A549 (cell line): ENCODE data around the gene SGCA. TPM values are rescaled to one million over a fixed set of nuclear protein-coding genes. Genes with fewer than 3 reads are reported as not detected.

ENCODE experiments used
- ATAC-seq, 2 experiments: fragments of 200-7000 bp in 1 of 2; fragments of >200 bp in 1 of 2; cut with Nextera tagmentation in 1 of 2; cut with Tn5 transposase in 1 of 2; 3 replicates each; pipeline versions ENCODE4 v1.8.0 to v1.9.1; 2018 to 2020; ENCODE audit warnings: mild to moderate bottlenecking in 1 of 2, moderate library complexity in 1 of 2
- CTCF ChIA-PET: fragments of 300-600 bp; sonication (Branson Sonifier 250); formaldehyde crosslinking; extraction: SDS; loops from one replicate; lab custom pipeline; 2021; ENCODE audit warnings: antibody characterized with exemption, inconsistent platforms; lab: Yijun Ruan, JAX
- POLR2A ChIA-PET: fragments of 350-600 bp; formaldehyde crosslinking; extraction: SDS; loops from one replicate; lab custom pipeline; 2021; ENCODE audit warnings: antibody characterized with exemption, inconsistent platforms; lab: Yijun Ruan, JAX
- DNase-seq, 2 experiments: peaks; one replicate each; pipeline versions ENCODE4 v3.0.0 to v3.0.0-alpha.2; 2011 to 2016; ENCODE audit warnings: low read depth in 1 of 2, low spot score in 1 of 2
- FAIRE-seq: peaks from 2 replicates; lab custom pipeline; 2011; peaks lifted over from hg19 to GRCh38; lab: Jason Lieb, UNC
- H3K27ac ChIP-seq, 2 experiments: fragments of >200 bp; sonication (Bioruptor Twin); formaldehyde crosslinking; 3 replicates each; pipeline ENCODE4 v1.5.1; 2016 to 2017
- H3K4me1 ChIP-seq: fragments of >200 bp; sonication (Bioruptor Twin); formaldehyde crosslinking; 3 replicates; pipeline ENCODE4 v1.6.1; 2016
- H3K4me2 ChIP-seq: fragments of >200 bp; sonication (Bioruptor Twin); formaldehyde crosslinking; 3 replicates; pipeline ENCODE4 v1.6.1; 2016
- H3K4me3 ChIP-seq: fragments of >200 bp; sonication (Bioruptor Twin); formaldehyde crosslinking; 3 replicates; pipeline ENCODE4 v1.5.1; 2016
- H3K9me3 ChIP-seq: fragments of >200 bp; sonication (Bioruptor Twin); formaldehyde crosslinking; 3 replicates; pipeline ENCODE4 v1.6.1; 2016
- BCL3 ChIP-seq: fragments of >200 bp; sonication (Bioruptor Twin); formaldehyde crosslinking; IDR thresholded peaks from 3 replicates; pipeline ENCODE4 v1.6.1; 2016
- BHLHE40 ChIP-seq: IDR thresholded peaks from 2 replicates; pipeline ENCODE4 v1.6.1; 2012; ENCODE audit warnings: low read depth, low read length, inconsistent platforms
- CBX8 ChIP-seq: fragments of 200-600 bp; sonication (generic); IDR thresholded peaks from 2 replicates; pipeline ENCODE4 v1.6.1; 2016
- CHD2 ChIP-seq: fragments of 150-350 bp; IDR thresholded peaks from 2 replicates; pipeline ENCODE4 v1.6.1; 2014; ENCODE audit warnings: low read length; ENCODE audit not compliant: partially characterized antibody
- CHD4 ChIP-seq: fragments of 200-600 bp; sonication (generic); IDR thresholded peaks from 2 replicates; pipeline ENCODE4 v1.6.1; 2016; ENCODE audit warnings: antibody characterized with exemption, mild to moderate bottlenecking, borderline replicate concordance
- FOSB ChIP-seq: fragments of 250-450 bp; sonication (Bioruptor Pico); IDR thresholded peaks from 2 replicates; pipeline ENCODE4 v1.5.0; 2020; ENCODE audit warnings: mild to moderate bottlenecking, moderate library complexity
- FOSL2 ChIP-seq, 2 experiments: fragments of 450-650 bp in 1 of 2; fragments of >200 bp in 1 of 2; sonication (Bioruptor Twin) in 1 of 2; formaldehyde crosslinking; IDR thresholded peaks; 2 replicates each; pipeline versions ENCODE4 v1.5.0 to v1.6.1; 2016 to 2020; ENCODE audit warnings: mild to moderate bottlenecking in 1 of 2, moderate library complexity in 1 of 2
- HDAC2 ChIP-seq: fragments of 200-600 bp; sonication (generic); IDR thresholded peaks from 2 replicates; pipeline ENCODE4 v1.6.1; 2016
- HEYL ChIP-seq: fragments of 250-450 bp; sonication (Bioruptor Pico); IDR thresholded peaks from 2 replicates; pipeline ENCODE4 v1.8.0; 2021; ENCODE audit warnings: mild to moderate bottlenecking, moderate library complexity
- HOXA7 ChIP-seq: fragments of 250-450 bp; sonication (Bioruptor Pico); IDR thresholded peaks from 2 replicates; pipeline ENCODE4 v1.5.0; 2020; ENCODE audit warnings: mild to moderate bottlenecking, moderate library complexity
- HOXB13 ChIP-seq: fragments of 250-450 bp; sonication (Bioruptor Pico); IDR thresholded peaks from 2 replicates; pipeline ENCODE4 v1.5.0; 2020; ENCODE audit warnings: low read depth, mild to moderate bottlenecking, moderate library complexity
- HOXB5 ChIP-seq: fragments of 250-450 bp; sonication (Bioruptor Pico); IDR thresholded peaks from 2 replicates; pipeline ENCODE4 v1.5.0; 2020; ENCODE audit warnings: mild to moderate bottlenecking, moderate library complexity
- JUNB ChIP-seq: fragments of >200 bp; sonication (Bioruptor Twin); formaldehyde crosslinking; IDR thresholded peaks from 2 replicates; pipeline ENCODE4 v1.6.1; 2016
- KDM1A ChIP-seq: fragments of 200-600 bp; sonication (generic); IDR thresholded peaks from 2 replicates; pipeline ENCODE4 v1.6.1; 2016; ENCODE audit warnings: low read depth, mild to moderate bottlenecking
- KDM5A ChIP-seq: fragments of 200-600 bp; sonication (generic); IDR thresholded peaks from 2 replicates; pipeline ENCODE4 v1.6.1; 2016; ENCODE audit warnings: antibody characterized with exemption, mild to moderate bottlenecking
- MAFK ChIP-seq: fragments of 450-650 bp; IDR thresholded peaks from 2 replicates; pipeline ENCODE4 v1.6.1; 2014; ENCODE audit not compliant: partially characterized antibody
- MYC ChIP-seq: IDR thresholded peaks from 2 replicates; pipeline ENCODE4 v1.6.1; 2012; ENCODE audit warnings: mild to moderate bottlenecking, inconsistent platforms, low read length, improper control_type of control experiment, borderline replicate concordance
- PBX3 ChIP-seq: IDR thresholded peaks from 2 replicates; pipeline ENCODE4 v1.6.1; 2012
- PHF8 ChIP-seq: fragments of 200-600 bp; sonication (generic); IDR thresholded peaks from 2 replicates; pipeline ENCODE4 v1.6.1; 2016; ENCODE audit warnings: low read depth, mild to moderate bottlenecking, antibody characterized with exemption, moderate library complexity, borderline replicate concordance
- POLR2A ChIP-seq: IDR thresholded peaks from 2 replicates; pipeline ENCODE4 v1.6.1; 2012; ENCODE audit warnings: mild to moderate bottlenecking, low read length
- TFCP2L1 ChIP-seq: fragments of 250-450 bp; sonication (Bioruptor Pico); IDR thresholded peaks from 2 replicates; pipeline ENCODE4 v1.5.0; 2021; ENCODE audit warnings: mild to moderate bottlenecking
- TP53 ChIP-seq: fragments of 250-450 bp; sonication (Bioruptor Pico); IDR thresholded peaks from 2 replicates; pipeline ENCODE4 v1.5.0; 2021; ENCODE audit warnings: mild to moderate bottlenecking, moderate library complexity
- ZNF302 ChIP-seq: fragments of 250-450 bp; sonication (Bioruptor Pico); IDR thresholded peaks from 2 replicates; pipeline ENCODE4 v1.9.0; 2021; ENCODE audit warnings: inconsistent platforms, mild to moderate bottlenecking, moderate library complexity
- WGBS: methylation state at CpG from one replicate; pipeline ENCODE4 v1.1.6; 2017; ENCODE audit errors: missing lambda C conversion rate; 5-methylcytosine and 5-hydroxymethylcytosine counted together
- polyA plus RNA-seq, 4 experiments: library from polyadenylated mRNA; depleted of rRNA in 3 of 4; stranded (reverse); fragments of >200 nt; fragmentation: RNase III in 1 of 4; extraction: RNeasy Plus Mini Kit Qiagen cat#74134 plus additional on column Dnase treatment in 1 of 4; gene quantifications; 2 replicates in 3 of 4; 3 replicates in 1 of 4; pipeline ENCODE4 v1.2.3, GENCODE V29; 2011 to 2017
- TF ChIP-seq, protein P1 (sequence below): IDR thresholded peaks from 2 replicates; pipeline ENCODE4 v1.6.1; 2012
- TF ChIP-seq, protein P2 (sequence below): fragments of 200-600 bp; sonication (generic); IDR thresholded peaks from 2 replicates; pipeline ENCODE4 v1.6.1; 2016; ENCODE audit warnings: antibody characterized with exemption, mild to moderate bottlenecking, moderate library complexity
- TF ChIP-seq, protein P3 (sequence below): IDR thresholded peaks from 2 replicates; pipeline ENCODE4 v1.6.1; 2012; ENCODE audit warnings: low read depth, borderline replicate concordance
- TF ChIP-seq, protein P4 (sequence below): fragments of 250-450 bp; sonication (Bioruptor Pico); IDR thresholded peaks from 2 replicates; pipeline ENCODE4 v1.5.0; 2021; ENCODE audit warnings: mild to moderate bottlenecking, moderate library complexity, borderline replicate concordance
- TF ChIP-seq, protein P5 (sequence below): fragments of 250-450 bp; sonication (Bioruptor Pico); IDR thresholded peaks from 2 replicates; pipeline ENCODE4 v1.5.0; 2020; ENCODE audit warnings: low read depth, mild to moderate bottlenecking, moderate library complexity

SGCA gene
- polyA plus RNA-seq, 2 of the 4 experiments (the other 2 are of a cell fraction): 0.44 to 3.4 TPM

DNA sequence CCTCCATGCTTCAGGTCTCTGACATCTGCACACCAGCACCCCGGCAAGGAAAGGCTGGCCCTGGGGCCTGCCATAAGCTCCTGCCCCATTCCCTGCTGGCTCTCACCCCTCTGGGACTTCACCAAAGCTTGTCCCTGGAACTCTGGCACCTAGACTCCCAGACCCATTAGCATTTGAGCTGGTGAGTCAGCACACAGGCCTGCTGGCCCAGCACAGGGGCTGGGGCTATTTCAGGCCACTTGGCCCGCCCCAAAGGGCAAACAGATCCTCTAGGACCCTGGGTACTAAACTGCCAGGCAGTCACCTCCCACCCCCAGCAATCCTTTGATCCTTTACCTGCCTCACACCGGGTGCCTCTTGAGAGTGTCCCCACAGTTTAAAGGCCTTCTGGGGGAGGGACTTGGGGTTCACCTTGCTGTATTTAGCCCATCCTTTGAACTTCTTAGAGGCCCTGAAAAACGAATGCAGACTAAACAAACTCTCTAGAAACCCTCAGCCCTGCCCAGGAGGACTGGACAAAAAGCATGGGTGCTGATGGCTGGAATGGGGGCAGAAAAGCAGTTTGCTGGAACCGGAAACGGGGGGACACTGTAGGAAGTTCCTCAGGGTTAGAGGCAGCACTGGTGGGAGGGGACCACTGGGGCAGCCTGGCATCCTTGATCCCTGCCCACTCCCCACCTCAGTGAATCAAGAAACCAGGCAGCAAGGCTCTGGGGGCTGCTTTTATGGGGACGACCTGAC, 32.6 kb upstream of the SGCA start:
- Histone ChIP-seq H3K4me2 (peak overlapping the region; percentile 54), H3K9me3 (no peaks in the 10 kb centered on the region), H3K4me3 (no peak overlapping the region), H3K4me1 (peaks cover 61% of the 10 kb centered on the region), H3K27ac (peak overlapping the region; percentile 32 to 66; a peak in 5 of 6 replicates)
- POLR2A ChIA-PET: no interaction called here
- TF ChIP-seq TFCP2L1 (no peak), TP53 (CRISPR knock-in tag) (no peak), PBX3 (0 out of 2 replicates have a peak, but pooled peaks have one; percentile 5), CHD4 (no peak), HDAC2 (no peak), BCL3 (no peak), ZNF302 (no peak), CBX8 (no peak), MAFK (peak; percentile 24), KDM5A (no peak), HEYL (CRISPR knock-in tag) (no peak), KDM1A (no peak), HOXA7 (CRISPR knock-in tag) (no peak), FOSL2 (IDR thresholded peaks at IDR 0.05) (no peak), FOSL2 (CRISPR knock-in tag; IDR thresholded peaks at IDR 0.05) (peak; percentile 46; the same call in 1 of the 2 replicates), JUNB (no peak), POLR2A (no peak), HOXB5 (no peak)
- TF ChIP-seq, protein P1, sequence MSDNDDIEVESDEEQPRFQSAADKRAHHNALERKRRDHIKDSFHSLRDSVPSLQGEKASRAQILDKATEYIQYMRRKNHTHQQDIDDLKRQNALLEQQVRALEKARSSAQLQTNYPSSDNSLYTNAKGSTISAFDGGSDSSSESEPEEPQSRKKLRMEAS: no peak
- TF ChIP-seq, protein P2, sequence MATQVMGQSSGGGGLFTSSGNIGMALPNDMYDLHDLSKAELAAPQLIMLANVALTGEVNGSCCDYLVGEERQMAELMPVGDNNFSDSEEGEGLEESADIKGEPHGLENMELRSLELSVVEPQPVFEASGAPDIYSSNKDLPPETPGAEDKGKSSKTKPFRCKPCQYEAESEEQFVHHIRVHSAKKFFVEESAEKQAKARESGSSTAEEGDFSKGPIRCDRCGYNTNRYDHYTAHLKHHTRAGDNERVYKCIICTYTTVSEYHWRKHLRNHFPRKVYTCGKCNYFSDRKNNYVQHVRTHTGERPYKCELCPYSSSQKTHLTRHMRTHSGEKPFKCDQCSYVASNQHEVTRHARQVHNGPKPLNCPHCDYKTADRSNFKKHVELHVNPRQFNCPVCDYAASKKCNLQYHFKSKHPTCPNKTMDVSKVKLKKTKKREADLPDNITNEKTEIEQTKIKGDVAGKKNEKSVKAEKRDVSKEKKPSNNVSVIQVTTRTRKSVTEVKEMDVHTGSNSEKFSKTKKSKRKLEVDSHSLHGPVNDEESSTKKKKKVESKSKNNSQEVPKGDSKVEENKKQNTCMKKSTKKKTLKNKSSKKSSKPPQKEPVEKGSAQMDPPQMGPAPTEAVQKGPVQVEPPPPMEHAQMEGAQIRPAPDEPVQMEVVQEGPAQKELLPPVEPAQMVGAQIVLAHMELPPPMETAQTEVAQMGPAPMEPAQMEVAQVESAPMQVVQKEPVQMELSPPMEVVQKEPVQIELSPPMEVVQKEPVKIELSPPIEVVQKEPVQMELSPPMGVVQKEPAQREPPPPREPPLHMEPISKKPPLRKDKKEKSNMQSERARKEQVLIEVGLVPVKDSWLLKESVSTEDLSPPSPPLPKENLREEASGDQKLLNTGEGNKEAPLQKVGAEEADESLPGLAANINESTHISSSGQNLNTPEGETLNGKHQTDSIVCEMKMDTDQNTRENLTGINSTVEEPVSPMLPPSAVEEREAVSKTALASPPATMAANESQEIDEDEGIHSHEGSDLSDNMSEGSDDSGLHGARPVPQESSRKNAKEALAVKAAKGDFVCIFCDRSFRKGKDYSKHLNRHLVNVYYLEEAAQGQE: no peak
- TF ChIP-seq, protein P3, sequence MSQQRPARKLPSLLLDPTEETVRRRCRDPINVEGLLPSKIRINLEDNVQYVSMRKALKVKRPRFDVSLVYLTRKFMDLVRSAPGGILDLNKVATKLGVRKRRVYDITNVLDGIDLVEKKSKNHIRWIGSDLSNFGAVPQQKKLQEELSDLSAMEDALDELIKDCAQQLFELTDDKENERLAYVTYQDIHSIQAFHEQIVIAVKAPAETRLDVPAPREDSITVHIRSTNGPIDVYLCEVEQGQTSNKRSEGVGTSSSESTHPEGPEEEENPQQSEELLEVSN: no peak
- FAIRE-seq (peak; percentile 51), ATAC-seq (peak; percentile 21 to 59), DNase-seq (peak in 1 of 2 experiments; percentile 67)
- CTCF ChIA-PET: interaction anchor here (0.9 to 60.2 kb wide), 7 partner anchors 28 to 165 kb away, joined by 3 to 1356 read pairs (median 5); partner anchors contain the start of genes COL1A1 and PDK2
- WGBS: 52% methylated on average over 7 of the region's 7 CpGs

DNA sequence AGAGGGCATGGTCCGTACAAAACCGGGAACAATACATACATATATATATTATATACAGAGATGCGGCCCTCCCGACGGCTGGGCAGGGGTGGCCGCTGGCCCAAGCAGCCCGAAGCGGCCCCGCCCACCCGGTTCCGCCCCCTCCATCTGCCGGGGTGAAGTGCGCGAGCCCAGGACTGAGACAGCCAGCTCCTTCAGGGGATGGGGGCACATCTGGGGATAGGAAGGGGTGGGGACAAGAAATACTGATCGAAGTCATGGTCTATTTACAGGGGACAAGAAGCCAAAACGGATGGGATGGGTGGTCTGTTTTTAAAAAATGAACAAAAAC, 32.1 kb upstream of the SGCA start:
- DNase-seq: no peak
- Histone ChIP-seq H3K4me1 (peaks cover 57% of the 10 kb centered on the region), H3K9me3 (no peaks in the 10 kb centered on the region), H3K27ac (peak overlapping the region; percentile 32 to 66; a peak in 4 of 6 replicates), H3K4me2 (peak overlapping the region; percentile 54), H3K4me3 (no peak overlapping the region)
- WGBS: 59% methylated on average over 16 of the region's 16 CpGs
- ChIA-PET POLR2A (no interaction called here), CTCF (interaction anchor here (1.3 to 60.2 kb wide), 3 partner anchors 29 to 164 kb away, joined by 5 to 1356 read pairs (median 12); partner anchors contain the start of gene PDK2)
- no peak for FAIRE-seq
- no peak for ATAC-seq
- TF ChIP-seq FOSB (CRISPR knock-in tag) (no peak), CHD2 (no peak), MYC (no peak), HOXB13 (CRISPR knock-in tag) (no peak), KDM5A (no peak), PHF8 (no peak), BHLHE40 (no peak)
- TF ChIP-seq, protein P4, sequence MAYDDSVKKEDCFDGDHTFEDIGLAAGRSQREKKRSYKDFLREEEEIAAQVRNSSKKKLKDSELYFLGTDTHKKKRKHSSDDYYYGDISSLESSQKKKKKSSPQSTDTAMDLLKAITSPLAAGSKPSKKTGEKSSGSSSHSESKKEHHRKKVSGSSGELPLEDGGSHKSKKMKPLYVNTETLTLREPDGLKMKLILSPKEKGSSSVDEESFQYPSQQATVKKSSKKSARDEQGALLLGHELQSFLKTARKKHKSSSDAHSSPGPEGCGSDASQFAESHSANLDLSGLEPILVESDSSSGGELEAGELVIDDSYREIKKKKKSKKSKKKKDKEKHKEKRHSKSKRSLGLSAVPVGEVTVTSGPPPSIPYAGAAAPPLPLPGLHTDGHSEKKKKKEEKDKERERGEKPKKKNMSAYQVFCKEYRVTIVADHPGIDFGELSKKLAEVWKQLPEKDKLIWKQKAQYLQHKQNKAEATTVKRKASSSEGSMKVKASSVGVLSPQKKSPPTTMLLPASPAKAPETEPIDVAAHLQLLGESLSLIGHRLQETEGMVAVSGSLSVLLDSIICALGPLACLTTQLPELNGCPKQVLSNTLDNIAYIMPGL: no peak
- TF ChIP-seq, protein P5, sequence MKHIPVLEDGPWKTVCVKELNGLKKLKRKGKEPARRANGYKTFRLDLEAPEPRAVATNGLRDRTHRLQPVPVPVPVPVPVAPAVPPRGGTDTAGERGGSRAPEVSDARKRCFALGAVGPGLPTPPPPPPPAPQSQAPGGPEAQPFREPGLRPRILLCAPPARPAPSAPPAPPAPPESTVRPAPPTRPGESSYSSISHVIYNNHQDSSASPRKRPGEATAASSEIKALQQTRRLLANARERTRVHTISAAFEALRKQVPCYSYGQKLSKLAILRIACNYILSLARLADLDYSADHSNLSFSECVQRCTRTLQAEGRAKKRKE: no peak
